Forelimb muscle (tissue), 1 donor: ENCODE results near the gene CNBP. TPM values are rescaled to one million over a fixed set of nuclear protein-coding genes. Genes with fewer than 3 reads are reported as not detected.
"Not testable (repeated sequence)": the region's sequence is repeated elsewhere in the genome, so short reads cannot be mapped to it uniquely, and the experiment has no call there.

Experiments
- DNase-seq: peaks from one replicate; pipeline ENCODE4 v3.0.0-alpha.2; 2013; ENCODE audit warnings: low read depth
- polyA plus RNA-seq: library from polyadenylated mRNA; unstranded; fragments of 120-200 nt; gene quantifications from one replicate; pipeline ENCODE4 v1.2.1, GENCODE V29; 2013; ENCODE audit not compliant: insufficient read length

CNBP gene
- polyA plus RNA-seq, 1 donor: 311 TPM

DNA sequence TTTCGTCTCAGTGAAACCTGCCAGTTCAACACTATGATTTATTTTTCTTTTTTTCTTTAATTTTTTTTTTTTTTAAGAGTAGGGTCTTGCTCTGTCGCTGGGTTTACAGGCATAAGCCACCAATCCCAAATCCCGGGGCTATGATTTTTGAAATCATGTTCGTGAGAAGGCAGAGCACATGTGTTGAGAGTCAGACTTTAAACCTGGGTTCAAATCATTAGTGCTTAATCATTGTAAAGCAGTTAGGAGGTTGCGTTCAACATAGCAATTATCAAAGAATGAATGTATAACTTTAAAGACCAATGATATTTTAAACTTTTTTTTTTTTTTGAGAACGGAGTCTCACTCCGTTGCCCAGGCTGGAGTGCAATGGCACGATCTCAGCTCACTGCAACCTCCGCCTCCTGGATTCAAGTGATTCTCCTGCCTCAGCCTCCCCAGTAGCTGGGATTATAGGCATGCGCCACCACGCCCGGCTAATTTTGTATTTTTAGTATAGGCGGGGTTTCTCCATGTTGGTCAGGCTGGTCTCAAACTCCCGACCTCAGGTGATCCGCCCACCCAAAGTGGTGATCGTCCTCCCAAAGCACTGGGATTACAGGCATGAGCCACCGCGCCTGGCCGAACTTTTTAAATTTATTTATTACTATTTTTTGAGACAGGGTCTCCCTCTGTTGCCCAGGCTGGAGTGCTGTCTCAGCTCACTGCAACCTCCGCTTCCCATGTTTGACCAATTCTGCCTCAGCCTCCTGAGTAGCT lies 1.3 kb upstream of the CNBP start:
- DNase-seq: not testable (repeated sequence)

DNA sequence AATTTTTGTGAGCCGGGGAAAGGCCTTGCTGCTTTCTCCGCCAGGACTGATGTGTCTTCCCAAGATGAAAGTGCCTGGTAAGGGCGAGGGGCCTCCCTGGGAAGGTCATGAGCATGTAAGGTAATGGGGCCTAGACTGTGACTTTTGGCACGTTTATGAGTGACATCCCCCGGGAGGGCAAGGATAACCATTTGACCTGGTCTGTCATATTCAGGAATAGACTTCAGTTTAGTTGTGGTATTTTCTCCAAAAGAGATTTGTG lies 631 bp upstream of the CNBP start:
- DNase-seq: no peak

DNA sequence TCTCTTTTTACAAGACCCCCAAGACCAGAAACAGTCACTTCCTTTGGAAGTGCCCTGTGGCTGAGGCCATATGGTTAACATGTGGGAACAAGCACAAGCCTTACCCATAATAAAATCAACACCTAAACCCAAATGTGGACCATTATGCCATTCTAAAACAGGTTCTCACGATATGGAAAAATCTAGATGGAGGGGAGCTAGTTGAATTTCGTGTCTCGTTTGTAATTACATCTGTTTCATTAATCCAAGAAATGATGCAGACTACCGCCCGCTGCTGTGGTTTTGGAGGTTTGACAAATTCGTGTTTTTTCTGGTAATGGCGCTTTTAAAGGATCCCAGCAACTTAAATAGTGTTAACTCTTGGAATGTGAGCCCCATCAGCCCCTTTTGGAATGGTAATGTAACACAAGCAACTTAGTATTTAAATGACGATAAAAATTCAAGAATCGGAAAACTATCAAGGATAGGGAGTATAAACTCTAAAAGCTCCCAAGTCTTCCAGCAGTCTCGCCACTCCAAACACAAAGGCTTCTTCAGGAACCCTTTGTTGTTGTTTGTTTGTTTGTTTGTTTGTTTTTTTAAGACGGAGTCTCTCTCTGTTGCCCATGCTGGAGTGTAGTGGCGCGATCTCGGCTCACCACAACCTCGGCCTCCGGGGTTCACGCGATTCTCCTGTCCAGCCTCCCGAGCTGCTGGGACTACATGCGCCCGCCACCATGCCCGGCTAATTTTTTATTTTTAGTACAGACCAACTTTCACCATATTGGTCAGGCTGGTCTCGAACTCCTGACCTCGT lies 1.1 kb downstream of the CNBP start:
- DNase-seq: no peak

DNA sequence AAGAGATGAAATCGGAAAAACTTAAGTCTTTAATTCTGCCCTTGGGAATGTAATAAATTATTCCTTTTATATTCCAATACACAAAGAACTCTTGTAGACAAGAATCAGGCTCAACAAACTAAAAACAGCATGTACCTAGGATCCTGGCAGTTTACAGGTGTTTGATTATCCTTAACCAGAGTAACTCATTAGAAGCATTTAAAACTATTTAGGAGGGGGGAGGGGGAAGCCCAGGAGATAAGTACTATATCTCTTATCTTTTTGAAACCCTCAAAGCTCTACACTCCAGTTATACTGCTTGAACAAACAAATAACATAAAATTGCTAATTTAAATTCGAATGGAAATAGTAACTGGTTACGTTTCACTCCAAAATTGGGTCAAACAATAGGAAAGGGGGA lies 1.9 kb downstream of the CNBP start:
- no peak for DNase-seq

DNA sequence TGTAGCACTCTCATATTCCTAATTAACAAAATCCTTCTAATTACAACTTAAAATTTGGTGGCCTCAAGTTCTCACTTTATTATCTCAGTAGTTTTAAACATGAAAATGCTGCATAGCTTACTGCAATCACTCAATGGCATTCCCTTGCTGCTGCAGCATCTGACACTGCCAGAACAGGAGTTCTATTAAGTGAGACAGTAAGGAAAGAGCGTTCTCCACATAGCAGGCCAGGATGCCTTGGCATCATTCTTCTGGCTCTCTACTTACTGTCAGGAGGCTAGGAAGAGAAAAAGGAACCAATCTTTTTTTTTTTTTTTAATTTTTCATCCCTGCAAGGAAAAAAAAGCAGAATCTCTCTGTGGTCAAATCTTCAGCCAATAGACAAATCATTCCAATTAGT lies 3.2 kb downstream of the CNBP start:
- no peak for DNase-seq

DNA sequence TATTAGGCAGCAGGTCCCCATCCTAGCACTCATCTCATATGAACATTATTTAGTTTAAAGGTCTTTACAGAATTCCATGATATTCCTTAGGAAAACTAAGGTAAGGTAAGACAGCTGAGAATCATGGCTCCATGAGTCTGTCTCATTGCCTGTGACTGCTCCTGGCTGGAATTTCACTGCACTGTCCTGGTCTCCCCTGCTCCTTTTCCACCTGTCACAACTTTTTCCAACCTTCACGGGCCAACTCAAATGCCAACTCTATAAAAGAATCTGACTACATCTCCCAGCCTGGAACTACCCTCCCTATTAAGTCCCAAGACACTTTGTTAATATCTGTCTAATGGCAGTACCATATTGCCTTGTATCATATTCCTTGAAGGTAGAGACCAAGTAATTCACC lies 7.6 kb downstream of the CNBP start:
- DNase-seq: no peak

DNA sequence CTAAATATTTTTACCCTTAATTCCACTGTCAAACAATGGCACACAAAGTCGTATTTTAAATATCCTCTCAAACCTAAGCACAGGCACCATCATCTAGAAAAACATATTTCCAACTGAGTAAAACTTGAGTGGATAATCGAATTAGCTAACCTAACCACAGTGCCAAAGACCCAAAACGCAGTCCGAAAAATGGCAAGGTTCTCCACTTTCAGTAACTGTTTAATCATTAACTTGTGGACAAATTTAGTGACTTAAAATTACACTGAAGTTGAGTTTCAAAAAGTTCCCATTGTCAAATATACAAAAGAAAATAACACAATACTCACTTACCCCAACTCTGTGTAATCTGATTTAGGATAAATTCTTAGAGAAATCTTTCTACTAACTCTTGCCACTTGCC lies 10.0 kb downstream of the CNBP start:
- DNase-seq: no peak

DNA sequence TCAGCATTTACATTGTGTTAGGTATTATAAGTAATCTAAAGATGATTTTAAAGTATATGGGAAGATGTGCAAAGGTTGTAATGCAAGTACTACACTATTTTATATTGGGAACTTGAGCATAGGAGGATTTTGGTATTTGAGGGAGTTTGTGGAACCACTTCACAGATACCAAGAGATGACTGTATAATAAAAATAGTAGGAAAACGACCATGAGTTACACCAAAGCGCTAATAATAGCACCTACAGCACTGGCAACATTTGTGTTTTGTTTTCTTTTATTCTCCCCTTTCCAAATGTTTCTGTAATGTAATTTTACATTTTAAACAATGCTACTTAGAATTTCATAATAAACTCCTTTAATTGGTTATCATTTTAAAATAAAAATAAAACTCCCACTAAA lies 10.5 kb downstream of the CNBP start:
- DNase-seq: no peak

DNA sequence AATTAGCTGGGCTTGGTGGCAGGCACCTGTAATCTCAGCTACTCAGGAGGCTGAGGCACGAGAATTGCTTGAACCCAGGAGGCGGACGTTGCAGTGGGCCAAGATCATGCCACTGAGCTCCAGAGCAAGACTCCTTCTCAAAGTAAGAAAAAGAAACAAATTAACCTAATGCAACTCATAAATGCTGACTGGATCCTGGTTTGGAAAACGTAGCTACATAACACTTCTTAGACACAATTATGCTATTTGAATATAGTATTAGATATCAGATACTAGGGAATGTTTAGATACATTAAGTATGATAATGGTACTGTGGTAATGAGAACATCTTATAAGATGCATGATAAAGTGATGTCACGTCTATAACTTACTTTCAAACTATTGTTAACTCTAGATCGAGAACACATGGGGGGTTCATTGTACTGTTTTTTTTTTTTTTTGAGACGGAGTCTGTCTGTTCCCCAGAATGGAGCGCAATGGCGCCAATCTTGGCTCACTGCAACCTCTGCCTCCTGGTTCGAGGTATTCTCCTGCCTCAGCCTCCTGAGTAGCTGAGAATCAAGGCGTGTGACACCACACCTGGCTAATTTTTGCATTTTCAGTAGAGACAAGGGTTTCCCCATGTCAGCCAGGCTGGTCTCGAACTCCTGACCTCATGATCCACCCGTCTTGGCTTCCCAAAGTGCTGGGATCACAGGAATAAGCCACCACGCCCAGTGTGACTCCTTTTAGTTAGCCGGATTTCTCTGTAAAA lies 16.9 kb downstream of the CNBP start:
- no peak for DNase-seq

DNA sequence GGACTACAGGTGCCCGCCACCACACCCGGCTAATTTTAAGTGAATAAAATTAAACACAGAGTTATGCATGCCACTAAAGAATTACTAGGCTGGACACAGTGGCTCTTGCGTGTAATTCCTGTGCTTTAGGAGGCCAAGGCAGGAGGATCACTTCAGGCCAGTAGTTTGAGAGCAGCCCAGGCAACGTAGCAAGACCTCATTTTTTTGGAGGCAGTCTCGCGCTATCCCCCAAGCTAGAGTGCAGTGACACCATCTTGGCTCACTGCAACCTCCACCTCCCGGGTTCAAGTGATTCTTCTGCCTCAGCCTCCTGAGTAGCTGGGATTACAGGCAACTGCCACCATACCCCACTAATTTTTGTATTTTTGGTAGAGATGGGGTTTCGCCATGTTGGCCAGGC lies 18.1 kb downstream of the CNBP start:
- not testable (repeated sequence) for DNase-seq

DNA sequence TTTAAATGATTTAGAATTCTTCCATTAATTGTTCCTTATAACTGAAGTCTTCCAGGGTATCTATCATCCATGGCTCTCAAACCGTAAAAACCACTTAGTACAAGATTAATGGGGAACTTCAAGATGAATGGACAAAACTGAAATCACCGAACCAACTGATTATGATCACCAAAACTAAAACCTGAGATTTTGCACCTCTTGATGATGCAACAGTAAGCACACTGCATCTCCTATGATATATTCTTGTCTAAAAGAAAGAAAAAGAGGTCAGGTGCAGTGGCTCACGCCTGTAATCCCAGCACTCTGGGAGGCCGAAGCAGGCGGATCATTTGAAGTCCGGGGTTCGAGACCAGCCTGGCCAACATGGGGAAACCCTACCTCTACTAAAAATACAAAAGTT lies 19.2 kb downstream of the CNBP start:
- no peak for DNase-seq

DNA sequence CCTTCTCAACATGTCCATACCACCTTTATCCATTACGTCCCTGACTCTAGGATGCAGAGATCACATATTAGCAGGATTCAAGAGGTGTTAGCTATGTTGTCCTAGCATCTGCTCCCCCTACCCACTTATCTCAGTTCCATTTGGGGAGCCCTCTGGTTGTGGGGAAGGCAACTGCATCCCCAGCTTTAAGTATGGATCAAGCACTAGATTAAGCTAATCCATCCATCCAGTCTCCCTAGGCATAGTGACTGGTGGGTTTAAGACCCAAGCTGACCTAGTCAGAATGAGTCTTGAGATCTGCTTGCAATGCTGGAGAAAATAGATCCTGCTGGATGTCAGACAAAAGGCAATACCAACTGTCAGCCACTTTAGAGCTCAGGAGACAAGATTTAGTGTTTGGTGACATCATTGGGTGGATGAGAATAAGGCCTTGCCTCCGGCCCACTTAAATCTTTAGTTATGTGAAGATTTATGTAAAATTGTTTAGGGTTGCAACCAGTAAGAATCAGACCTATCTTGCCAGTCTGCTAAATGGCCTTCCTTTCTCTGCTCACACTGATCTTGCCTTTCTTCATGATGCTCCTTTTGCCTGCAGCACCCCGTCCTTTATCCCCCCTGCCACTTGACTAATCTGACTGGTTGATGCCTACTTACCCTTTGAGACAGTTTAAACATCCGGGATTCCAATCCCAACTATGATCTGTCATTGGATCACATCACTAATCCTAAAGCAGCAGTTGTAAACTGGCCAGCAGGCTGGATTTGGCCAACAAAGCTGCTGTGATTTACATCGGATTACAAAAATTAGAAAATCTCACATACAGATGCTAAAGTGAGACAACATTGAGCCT lies 20.7 kb downstream of the CNBP start:
- DNase-seq: no peak

DNA sequence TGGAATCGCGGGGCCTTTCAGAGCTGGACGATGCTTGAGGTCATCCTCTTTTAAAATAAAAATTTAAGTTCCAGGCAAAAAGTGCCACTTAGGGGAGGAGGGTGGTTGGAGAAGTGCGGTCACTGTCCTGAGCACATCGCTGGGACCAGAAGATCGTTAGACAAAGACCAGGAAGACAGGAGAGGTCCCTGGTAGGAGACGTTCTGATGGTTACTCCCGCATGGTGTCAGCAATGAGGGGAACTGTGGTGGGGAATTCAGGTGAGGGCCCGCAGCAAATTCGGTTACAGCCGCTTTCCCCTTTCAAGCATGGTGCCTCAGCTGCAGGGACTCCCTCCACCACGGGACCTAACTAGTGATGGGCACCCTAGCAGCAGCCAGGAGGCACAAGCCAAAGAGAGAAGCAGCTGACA lies 21.8 kb downstream of the CNBP start:
- DNase-seq: no peak

DNA sequence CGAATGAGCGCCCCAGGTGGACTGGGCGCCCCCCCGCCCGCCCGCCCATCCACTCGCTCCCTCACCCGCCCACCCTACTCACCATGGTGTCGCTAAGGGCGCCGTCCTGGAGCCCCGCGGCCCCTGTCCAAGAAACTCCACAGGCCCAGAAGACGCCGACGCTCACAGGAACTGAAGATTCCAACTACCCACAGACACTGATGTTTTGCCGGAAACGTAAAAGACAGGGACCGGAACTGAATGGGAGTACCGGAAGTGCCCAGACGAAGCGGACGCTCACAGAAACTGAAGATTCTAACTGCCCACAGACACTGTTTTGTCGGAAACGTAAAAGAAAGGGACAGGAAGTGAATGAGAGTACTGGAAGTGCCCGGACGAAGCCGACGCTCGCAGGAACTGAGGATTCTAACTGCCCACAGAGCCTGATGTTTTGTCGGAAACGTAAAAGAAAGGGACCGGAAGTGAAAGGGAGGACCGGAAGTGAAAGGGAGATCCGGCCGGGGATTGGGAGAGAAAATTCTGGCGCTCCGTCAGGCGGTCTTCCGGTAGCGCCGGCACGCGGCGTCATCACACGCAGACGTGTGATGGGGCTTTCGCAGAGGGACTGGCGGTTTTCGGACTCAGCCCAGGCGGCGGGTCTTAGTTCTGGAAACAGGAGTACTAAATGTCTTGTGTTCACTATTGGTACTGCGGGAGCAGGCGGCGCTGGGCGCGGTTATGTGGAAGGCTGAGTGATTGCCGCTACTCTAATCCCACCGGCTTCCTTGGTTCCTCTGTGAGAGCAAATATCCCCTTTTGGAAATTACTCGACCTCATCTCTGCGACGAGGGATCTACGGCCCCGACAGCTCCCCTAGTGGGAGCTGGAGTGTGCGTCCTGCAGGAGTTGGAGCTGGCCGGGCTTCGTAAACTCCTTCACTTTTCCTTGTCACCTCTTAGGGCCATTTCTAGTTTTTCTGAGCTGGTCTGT lies 22.5 kb downstream of the CNBP start, which contains the start of gene ISY1:
Gene ISY1, minus strand, starts transcription at position 173 of the 969 bp plus-strand sequence. Its CDS starts 88 bp downstream, at position 85.
- peak; percentile 95 for DNase-seq

DNA sequence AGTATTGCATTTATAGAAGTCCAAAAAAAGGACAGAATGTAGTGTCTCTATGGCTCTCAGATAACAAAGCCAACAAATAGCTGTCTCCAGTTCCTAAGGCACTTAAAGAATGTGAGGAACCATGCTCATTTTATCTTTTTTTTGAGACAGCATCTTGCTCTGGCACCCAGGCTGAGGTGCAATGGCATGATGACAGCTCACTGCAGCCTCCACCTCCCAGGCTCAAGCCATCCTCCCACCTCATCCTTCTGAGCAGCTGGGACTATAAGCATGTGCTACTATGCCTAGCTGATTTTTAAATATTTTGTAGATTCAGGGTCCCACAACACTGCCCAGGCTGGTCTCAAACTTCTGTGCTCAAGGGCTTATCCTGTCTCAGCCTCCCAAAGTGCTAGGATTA lies 38.9 kb downstream of the CNBP start:
- no peak for DNase-seq

DNA sequence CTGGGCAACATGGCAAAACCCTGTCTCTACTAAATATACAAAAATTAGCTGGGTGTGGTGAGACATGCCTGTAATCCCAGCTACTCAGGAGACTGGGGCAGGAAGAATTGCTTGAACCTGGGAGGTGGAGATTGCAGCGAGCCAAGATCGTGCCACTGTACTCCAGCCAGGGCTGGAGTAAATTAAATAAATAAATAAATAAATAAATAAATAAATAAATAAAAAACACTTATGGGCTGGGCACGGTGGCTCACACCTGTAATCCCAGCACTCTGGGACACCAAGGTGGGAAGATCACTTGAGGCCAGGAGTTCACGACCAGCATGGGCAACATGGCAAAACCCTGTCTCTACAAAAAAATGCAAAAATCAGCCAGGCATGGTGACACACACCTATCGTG lies 42.7 kb downstream of the CNBP start:
- not testable (repeated sequence) for DNase-seq

DNA sequence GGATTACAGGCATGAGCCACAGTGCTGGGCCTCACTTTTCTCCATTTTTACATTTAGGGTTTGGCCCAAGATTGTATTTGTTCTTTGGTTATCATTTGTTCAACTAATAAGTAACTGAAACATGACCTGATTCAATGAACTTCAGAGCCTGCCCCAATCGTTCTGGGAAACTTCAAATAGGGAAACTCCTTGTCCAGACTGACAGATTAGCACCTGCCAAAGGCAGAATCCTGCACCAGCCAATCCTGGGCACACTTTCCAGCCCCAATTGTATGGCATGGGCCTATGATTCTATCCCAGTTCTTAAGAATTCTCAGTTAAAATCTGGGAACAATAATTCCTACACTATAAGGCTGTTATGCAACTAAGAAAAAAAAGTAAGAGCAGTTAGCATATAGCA lies 43.8 kb downstream of the CNBP start:
- DNase-seq: no peak

DNA sequence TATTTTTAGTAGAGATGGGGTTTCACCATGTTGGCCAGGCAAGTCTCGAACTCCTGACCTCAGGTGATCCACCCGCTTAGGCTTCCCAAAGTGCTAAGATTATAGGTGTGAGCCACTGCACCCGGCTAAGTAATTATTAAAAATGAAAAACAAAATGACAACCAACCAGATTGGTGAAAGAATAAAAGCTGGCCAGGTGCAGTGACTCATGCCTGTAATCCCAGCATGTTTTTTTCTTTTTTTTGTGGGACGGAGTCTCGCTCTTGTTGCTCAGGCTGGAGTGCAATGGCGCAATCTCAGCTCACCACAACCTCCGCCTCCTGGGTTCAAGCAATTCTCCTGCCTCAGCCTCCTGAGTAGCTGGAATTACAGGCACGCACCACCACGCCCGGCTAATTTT lies 47.4 kb downstream of the CNBP start:
- not testable (repeated sequence) for DNase-seq

DNA sequence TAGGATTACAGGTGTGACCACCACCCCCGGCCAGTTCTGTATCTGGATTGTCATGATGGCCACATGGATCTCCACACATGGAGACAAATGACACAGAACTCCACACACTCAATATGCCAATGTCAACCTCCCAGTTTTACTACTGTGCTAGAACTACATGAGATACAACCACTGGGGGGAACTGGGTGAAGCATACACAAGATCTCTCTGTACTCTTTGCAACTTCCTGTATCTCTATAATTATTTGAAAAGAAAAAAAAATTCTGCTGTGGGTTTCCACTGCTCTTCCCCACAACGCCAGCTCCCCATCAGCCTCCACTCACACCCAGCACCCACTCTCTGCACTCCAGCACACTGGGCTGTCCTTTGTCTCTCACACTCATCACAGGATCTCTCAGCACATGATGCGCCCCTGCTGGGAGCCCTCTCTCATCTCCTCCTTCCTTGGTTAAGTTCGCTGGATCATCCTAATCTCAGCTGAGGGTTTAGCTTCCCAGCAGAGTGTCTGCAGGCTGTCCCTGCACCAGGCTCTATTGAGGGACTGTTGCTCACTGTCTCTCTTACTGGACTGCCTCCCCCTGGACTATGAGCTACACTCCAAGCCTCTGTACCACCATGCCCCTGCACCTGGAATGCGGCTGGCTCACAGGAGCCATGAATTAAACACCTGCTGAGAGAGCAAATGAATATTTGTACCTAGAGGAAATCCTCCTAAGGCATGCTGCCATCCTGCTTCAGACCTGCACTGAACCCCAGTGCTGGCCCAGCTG lies 51.4 kb downstream of the CNBP start:
- no peak for DNase-seq
